GM12878 (cell line): ENCODE results near the gene ADAMTSL5. TPM values are rescaled to one million over a fixed set of nuclear protein-coding genes. Genes with fewer than 3 reads are reported as not detected.

ENCODE experiments used
- ATAC-seq: fragments of 200-7000 bp; cut with Tn5 transposase; 3 replicates; pipeline ENCODE4 v1.9.1; 2020; ENCODE audit warnings: mild to moderate bottlenecking, moderate library complexity
- BruUV-seq: library from RNA; stranded (reverse); fragments of 400-500 nt; replicated peaks from 2 replicates; lab custom pipeline; 2021; lab: Mats Ljungman, UMichigan
- CTCF ChIA-PET: fragments of 300-600 bp; sonication (Branson Sonifier 250); formaldehyde crosslinking; extraction: SDS; loops from one replicate; lab custom pipeline; 2021; ENCODE audit warnings: inconsistent platforms; lab: Yijun Ruan, JAX
- POLR2A ChIA-PET: fragments of 350-600 bp; formaldehyde crosslinking; extraction: SDS; loops from one replicate; lab custom pipeline; 2021; ENCODE audit warnings: inconsistent platforms; lab: Charles Lee
- RAD21 ChIA-PET: fragments of 300-600 bp; sonication (Branson Sonifier 250); formaldehyde crosslinking; loops from one replicate; lab custom pipeline; 2023; ENCODE audit warnings: antibody characterized with exemption; ENCODE audit not compliant: unreplicated experiment; lab: Charles Lee
- SMC1A ChIA-PET: fragments of 300-600 bp; sonication (Branson Sonifier 250); formaldehyde crosslinking; loops from one replicate; lab custom pipeline; 2023; ENCODE audit not compliant: unreplicated experiment, uncharacterized antibody; lab: Charles Lee
- DNase-seq: peaks from one replicate; pipeline ENCODE4 v3.0.0-alpha.2; 2011; ENCODE audit warnings: low read depth, low spot score
- FAIRE-seq: peaks from 3 replicates; lab custom pipeline; 2011; peaks lifted over from hg19 to GRCh38; lab: Jason Lieb, UNC
- H2AFZ ChIP-seq: 2 replicates; pipeline ENCODE4 v1.6.0; 2011; ENCODE audit warnings: low read depth, low read length, control low read depth; ENCODE audit not compliant: control insufficient read depth
- H3K27ac ChIP-seq: 2 replicates; pipeline ENCODE4 v1.5.1; 2011; ENCODE audit warnings: control low read depth; ENCODE audit not compliant: control insufficient read depth, insufficient read depth
- H3K27me3 ChIP-seq, 2 experiments: replicated peaks in 1 of 2; 2 replicates each; pipeline versions ENCODE4 v1.6.0 to v1.6.1; 2011; ENCODE audit warnings: low read length in 1 of 2; ENCODE audit not compliant: control insufficient read depth in 2 of 2, insufficient read depth in 2 of 2
- H3K36me3 ChIP-seq, 2 experiments: 2 replicates each; pipeline ENCODE4 v1.5.1; 2011; ENCODE audit warnings: low read length in 1 of 2; ENCODE audit not compliant: control insufficient read depth in 2 of 2, insufficient read depth in 2 of 2
- H3K4me1 ChIP-seq: 2 replicates; pipeline ENCODE4 v1.6.1; 2011; ENCODE audit warnings: mild to moderate bottlenecking, low read length, moderate library complexity, mixed read lengths; ENCODE audit not compliant: control insufficient read depth, insufficient read depth
- H3K4me2 ChIP-seq: 2 replicates; pipeline ENCODE4 v1.6.0; 2011; ENCODE audit warnings: control low read depth; ENCODE audit not compliant: control insufficient read depth, insufficient read depth
- H3K4me3 ChIP-seq: fragments of 200-600 bp; sonication (generic); 2 replicates; pipeline ENCODE4 v1.5.1; 2016
- H3K79me2 ChIP-seq: 2 replicates; pipeline ENCODE4 v1.6.0; 2011; ENCODE audit warnings: low read length; ENCODE audit not compliant: control insufficient read depth, insufficient read depth
- H3K9ac ChIP-seq: 2 replicates; pipeline ENCODE4 v1.8.0; 2011; ENCODE audit warnings: low read length, control low read depth, mixed read lengths; ENCODE audit not compliant: control insufficient read depth, insufficient read depth
- H3K9me3 ChIP-seq: replicated peaks from 3 replicates; pipeline ENCODE4 v1.5.1; 2011; ENCODE audit warnings: mild to moderate bottlenecking, low read length; ENCODE audit not compliant: control insufficient read depth, insufficient read depth
- H4K20me1 ChIP-seq: 2 replicates; pipeline ENCODE4 v1.6.0; 2011; ENCODE audit not compliant: control insufficient read depth, insufficient read depth
- CBFB ChIP-seq: IDR thresholded peaks from 2 replicates; pipeline ENCODE4 v1.6.1; 2016; ENCODE audit warnings: antibody characterized with exemption, low read depth
- CBX5 ChIP-seq: sonication (generic); IDR thresholded peaks from 2 replicates; pipeline ENCODE4 v1.6.1; 2016; ENCODE audit warnings: low read depth, moderate library complexity, mild to moderate bottlenecking, inconsistent platforms
- CHD2 ChIP-seq: IDR thresholded peaks from 2 replicates; pipeline ENCODE4 v1.6.1; 2011; ENCODE audit warnings: low read depth, low read length, improper control_type of control experiment, borderline replicate concordance
- CREB1 ChIP-seq: IDR thresholded peaks from 2 replicates; pipeline ENCODE4 v1.6.1; 2012; ENCODE audit warnings: low read depth, mild to moderate bottlenecking, inconsistent platforms
- DPF2 ChIP-seq: fragments of 450-650 bp; IDR thresholded peaks from 2 replicates; pipeline ENCODE4 v1.6.1; 2017; ENCODE audit warnings: mild to moderate bottlenecking
- EED ChIP-seq: sonication (generic); IDR thresholded peaks from 2 replicates; pipeline ENCODE4 v1.6.1; 2016; ENCODE audit warnings: antibody characterized with exemption, low read depth
- FOXM1 ChIP-seq: IDR thresholded peaks from 2 replicates; pipeline ENCODE4 v1.6.1; 2012; ENCODE audit warnings: low read depth, mild to moderate bottlenecking, inconsistent platforms, low read length, moderate library complexity
- HDAC2 ChIP-seq: fragments of 200-600 bp; sonication (generic); IDR thresholded peaks from 2 replicates; pipeline ENCODE4 v1.6.1; 2017
- MYB ChIP-seq: fragments of 150-350 bp; IDR thresholded peaks from 2 replicates; pipeline ENCODE4 v1.6.1; 2014; ENCODE audit warnings: mild to moderate bottlenecking, low read depth, low read length, borderline replicate concordance
- WGBS: methylation state at CpG from one replicate; pipeline ENCODE4 v1.1.6; 2016; ENCODE audit warnings: low lambda C conversion rate; ENCODE audit not compliant: insufficient replicate concordance, insufficient coverage; ENCODE audit errors: missing lambda C conversion rate; 5-methylcytosine and 5-hydroxymethylcytosine counted together
- in situ Hi-C: fragments of 300-500 bp; cut with MboI; formaldehyde crosslinking; loops from 9 replicates; pipeline ENCODE4 v1.14.3; 2018; ENCODE audit warnings: mixed read lengths
- intact Hi-C: fragments of 100-400 bp; cut with micrococcal nuclease; formaldehyde crosslinking; loops from one replicate; pipeline ENCODE4 v1.14.2; 2022; ENCODE audit not compliant: unreplicated experiment
- polyA plus RNA-seq, 11 experiments: library from polyadenylated mRNA; depleted of rRNA in 4 of 11; unstranded in 6 of 11; stranded (reverse) in 5 of 11; fragments of >200 nt; fragmentation: Nextera tagmentation in 4 of 11; fragmentation: Illumina TruSeq in 1 of 11; extraction: Ambion mirVana in 4 of 11; extraction: Trizol in 1 of 11; gene quantifications; 1 replicate in 1 of 11; 2 replicates in 10 of 11; pipeline versions ENCODE4 v1.2.1 to v1.2.3, GENCODE V29; 2011 to 2016; ENCODE audit warnings: inconsistent platforms in 2 of 11, missing spikeins in 2 of 11, low read depth in 1 of 11
- total RNA-seq, 4 experiments: library from RNA; depleted of rRNA in 3 of 4; stranded (reverse); fragments of >200 nt in 3 of 4; fragmentation: Illumina TruSeq in 1 of 4; extraction: Trizol in 1 of 4; gene quantifications; 2 replicates each; pipeline versions ENCODE4 v1.2.1 to v1.2.3, GENCODE V29; 2013 to 2021
- TF ChIP-seq, protein P1 (sequence below): fragments of 450-650 bp; formaldehyde crosslinking; IDR thresholded peaks from 2 replicates; pipeline ENCODE4 v1.4.0; 2020; ENCODE audit warnings: mild to moderate bottlenecking, moderate library complexity
- TF ChIP-seq, protein P2 (sequence below): fragments of 450-650 bp; formaldehyde crosslinking; IDR thresholded peaks from 2 replicates; pipeline ENCODE4 v1.4.0; 2022; ENCODE audit warnings: mild to moderate bottlenecking, moderate library complexity
- TF ChIP-seq, protein P3 (sequence below): fragments of 450-650 bp; IDR thresholded peaks from 2 replicates; pipeline ENCODE4 v1.6.1; 2018; ENCODE audit warnings: borderline replicate concordance, mild to moderate bottlenecking; ENCODE audit not compliant: partially characterized antibody

ADAMTSL5 gene
- total and polyA plus RNA-seq, 10 of the 15 experiments (the other 5 are each of a cell fraction or from before 2014, with no cell fraction given): 0.04 to 0.83 (median 0.32) TPM; not detected in 4

DNA sequence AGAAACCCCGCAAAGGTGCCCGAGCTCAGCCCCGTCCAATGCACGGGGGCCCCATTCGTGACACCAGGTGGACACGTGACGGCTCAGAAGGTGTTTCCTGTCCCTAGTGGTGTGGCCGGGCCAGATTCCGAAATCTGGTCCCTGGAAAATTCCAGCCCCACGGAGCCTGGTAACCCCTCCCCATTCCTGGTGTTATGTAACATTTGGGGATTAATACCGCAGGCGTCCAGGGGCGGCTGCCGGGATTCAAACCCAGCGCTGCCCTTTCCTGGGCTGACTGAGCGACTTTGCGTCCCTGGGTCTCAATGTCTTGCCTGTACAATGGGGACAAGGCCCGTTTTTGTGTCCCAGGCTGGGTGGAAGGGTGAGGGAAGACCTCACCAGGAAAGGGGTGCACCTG, 10.0 kb upstream of the ADAMTSL5 start:
- no peak overlapping the region for H3K9ac ChIP-seq
- DNase-seq (no peak), ATAC-seq (no peak), FAIRE-seq (no peak)
- H3K4me3 ChIP-seq: no peak overlapping the region
- no peak overlapping the region for H3K4me2 ChIP-seq
- ChIA-PET CTCF (no interaction called here), SMC1A (no interaction called here), POLR2A (no interaction called here), RAD21 (no interaction called here)
- no peaks in the 10 kb centered on the region for H4K20me1 ChIP-seq
- intact Hi-C loops: no loop called here
- BruUV-seq: no TSS peak
- TF ChIP-seq, protein P1, sequence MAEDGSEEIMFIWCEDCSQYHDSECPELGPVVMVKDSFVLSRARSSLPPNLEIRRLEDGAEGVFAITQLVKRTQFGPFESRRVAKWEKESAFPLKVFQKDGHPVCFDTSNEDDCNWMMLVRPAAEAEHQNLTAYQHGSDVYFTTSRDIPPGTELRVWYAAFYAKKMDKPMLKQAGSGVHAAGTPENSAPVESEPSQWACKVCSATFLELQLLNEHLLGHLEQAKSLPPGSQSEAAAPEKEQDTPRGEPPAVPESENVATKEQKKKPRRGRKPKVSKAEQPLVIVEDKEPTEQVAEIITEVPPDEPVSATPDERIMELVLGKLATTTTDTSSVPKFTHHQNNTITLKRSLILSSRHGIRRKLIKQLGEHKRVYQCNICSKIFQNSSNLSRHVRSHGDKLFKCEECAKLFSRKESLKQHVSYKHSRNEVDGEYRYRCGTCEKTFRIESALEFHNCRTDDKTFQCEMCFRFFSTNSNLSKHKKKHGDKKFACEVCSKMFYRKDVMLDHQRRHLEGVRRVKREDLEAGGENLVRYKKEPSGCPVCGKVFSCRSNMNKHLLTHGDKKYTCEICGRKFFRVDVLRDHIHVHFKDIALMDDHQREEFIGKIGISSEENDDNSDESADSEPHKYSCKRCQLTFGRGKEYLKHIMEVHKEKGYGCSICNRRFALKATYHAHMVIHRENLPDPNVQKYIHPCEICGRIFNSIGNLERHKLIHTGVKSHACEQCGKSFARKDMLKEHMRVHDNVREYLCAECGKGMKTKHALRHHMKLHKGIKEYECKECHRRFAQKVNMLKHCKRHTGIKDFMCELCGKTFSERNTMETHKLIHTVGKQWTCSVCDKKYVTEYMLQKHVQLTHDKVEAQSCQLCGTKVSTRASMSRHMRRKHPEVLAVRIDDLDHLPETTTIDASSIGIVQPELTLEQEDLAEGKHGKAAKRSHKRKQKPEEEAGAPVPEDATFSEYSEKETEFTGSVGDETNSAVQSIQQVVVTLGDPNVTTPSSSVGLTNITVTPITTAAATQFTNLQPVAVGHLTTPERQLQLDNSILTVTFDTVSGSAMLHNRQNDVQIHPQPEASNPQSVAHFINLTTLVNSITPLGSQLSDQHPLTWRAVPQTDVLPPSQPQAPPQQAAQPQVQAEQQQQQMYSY (CRISPR knock-in tag): no peak
- TF ChIP-seq DPF2 (no peak), CHD2 (no peak), EED (no peak), HDAC2 (no peak), CBFB (no peak), MYB (no peak), FOXM1 (no peak), CBX5 (no peak), CREB1 (no peak)
- TF ChIP-seq, protein P2, sequence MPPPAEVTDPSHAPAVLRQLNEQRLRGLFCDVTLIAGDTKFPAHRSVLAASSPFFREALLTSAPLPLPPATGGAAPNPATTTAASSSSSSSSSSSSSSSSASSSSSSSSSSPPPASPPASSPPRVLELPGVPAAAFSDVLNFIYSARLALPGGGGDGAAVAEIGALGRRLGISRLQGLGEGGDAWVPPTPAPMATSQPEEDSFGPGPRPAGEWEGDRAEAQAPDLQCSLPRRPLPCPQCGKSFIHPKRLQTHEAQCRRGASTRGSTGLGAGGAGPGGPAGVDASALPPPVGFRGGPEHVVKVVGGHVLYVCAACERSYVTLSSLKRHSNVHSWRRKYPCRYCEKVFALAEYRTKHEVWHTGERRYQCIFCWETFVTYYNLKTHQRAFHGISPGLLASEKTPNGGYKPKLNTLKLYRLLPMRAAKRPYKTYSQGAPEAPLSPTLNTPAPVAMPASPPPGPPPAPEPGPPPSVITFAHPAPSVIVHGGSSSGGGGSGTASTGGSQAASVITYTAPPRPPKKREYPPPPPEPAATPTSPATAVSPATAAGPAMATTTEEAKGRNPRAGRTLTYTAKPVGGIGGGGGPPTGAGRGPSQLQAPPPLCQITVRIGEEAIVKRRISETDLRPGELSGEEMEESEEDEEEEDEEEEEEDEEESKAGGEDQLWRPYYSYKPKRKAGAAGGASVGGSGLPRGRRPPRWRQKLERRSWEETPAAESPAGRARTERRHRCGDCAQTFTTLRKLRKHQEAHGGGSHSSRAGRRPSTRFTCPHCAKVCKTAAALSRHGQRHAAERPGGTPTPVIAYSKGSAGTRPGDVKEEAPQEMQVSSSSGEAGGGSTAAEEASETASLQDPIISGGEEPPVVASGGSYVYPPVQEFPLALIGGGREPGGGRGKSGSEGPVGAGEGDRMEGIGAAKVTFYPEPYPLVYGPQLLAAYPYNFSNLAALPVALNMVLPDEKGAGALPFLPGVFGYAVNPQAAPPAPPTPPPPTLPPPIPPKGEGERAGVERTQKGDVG: no peak
- TF ChIP-seq, protein P3, sequence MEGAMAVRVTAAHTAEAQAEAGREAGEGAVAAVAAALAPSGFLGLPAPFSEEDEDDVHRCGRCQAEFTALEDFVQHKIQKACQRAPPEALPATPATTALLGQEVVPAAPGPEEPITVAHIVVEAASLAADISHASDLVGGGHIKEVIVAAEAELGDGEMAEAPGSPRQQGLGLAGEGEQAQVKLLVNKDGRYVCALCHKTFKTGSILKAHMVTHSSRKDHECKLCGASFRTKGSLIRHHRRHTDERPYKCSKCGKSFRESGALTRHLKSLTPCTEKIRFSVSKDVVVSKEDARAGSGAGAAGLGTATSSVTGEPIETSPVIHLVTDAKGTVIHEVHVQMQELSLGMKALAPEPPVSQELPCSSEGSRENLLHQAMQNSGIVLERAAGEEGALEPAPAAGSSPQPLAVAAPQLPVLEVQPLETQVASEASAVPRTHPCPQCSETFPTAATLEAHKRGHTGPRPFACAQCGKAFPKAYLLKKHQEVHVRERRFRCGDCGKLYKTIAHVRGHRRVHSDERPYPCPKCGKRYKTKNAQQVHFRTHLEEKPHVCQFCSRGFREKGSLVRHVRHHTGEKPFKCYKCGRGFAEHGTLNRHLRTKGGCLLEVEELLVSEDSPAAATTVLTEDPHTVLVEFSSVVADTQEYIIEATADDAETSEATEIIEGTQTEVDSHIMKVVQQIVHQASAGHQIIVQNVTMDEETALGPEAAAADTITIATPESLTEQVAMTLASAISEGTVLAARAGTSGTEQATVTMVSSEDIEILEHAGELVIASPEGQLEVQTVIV: no peak
- no peaks in the 10 kb centered on the region for H3K79me2 ChIP-seq
- H2AFZ ChIP-seq: no peak overlapping the region
- no peak overlapping the region for H3K27ac ChIP-seq
- no peaks in the 10 kb centered on the region for H3K36me3 ChIP-seq
- 58% methylated on average over 18 of the region's 18 CpGs for WGBS
- no peaks in the 10 kb centered on the region for H3K9me3 ChIP-seq
- peaks cover 0 to 2% of the 10 kb centered on the region in 2 experiments; a peak in 3 of 4 replicates for H3K27me3 ChIP-seq
- H3K4me1 ChIP-seq: no peaks in the 10 kb centered on the region
- in situ Hi-C loops: no loop called here
